OCI-LY7 (cell line): ENCODE results near the gene PHACTR1. TPM values are rescaled to one million over a fixed set of nuclear protein-coding genes. Genes with fewer than 3 reads are reported as not detected.

Experiments used
- BruUV-seq: library from RNA; stranded (reverse); fragments of 400-500 nt; replicated peaks from 2 replicates; lab custom pipeline; 2021; lab: Mats Ljungman, UMichigan
- CTCF ChIA-PET: fragments of 300-600 bp; sonication (Branson Sonifier 250); formaldehyde crosslinking; loops from one replicate; lab custom pipeline; 2022; ENCODE audit warnings: antibody characterized with exemption; ENCODE audit not compliant: unreplicated experiment; lab: Charles Lee
- POLR2A ChIA-PET: fragments of 300-600 bp; sonication (Branson Sonifier 250); formaldehyde crosslinking; loops from one replicate; lab custom pipeline; 2022; ENCODE audit warnings: antibody characterized with exemption; lab: Charles Lee
- DNase-seq: peaks from one replicate; pipeline ENCODE4 v3.0.0-alpha.2; 2015; ENCODE audit warnings: low spot score
- H2AFZ ChIP-seq: fragments of 200-600 bp; sonication (generic), shearing (Covaris generic); 2 replicates; pipeline ENCODE4 v1.6.1; 2014; ENCODE audit warnings: mild to moderate bottlenecking, antibody characterized with exemption, low read length, moderate library complexity
- H3K27ac ChIP-seq: fragments of 200-600 bp; sonication (generic); 2 replicates; pipeline ENCODE4 v1.5.1; 2014; ENCODE audit warnings: mixed run types, low read depth, mild to moderate bottlenecking, moderate library complexity, low read length, inconsistent platforms; ENCODE audit not compliant: poor library complexity, severe bottlenecking
- H3K36me3 ChIP-seq: fragments of 200-600 bp; sonication (generic); 2 replicates; pipeline ENCODE4 v1.6.1; 2014; ENCODE audit warnings: mild to moderate bottlenecking, antibody characterized with exemption, low read length, moderate library complexity, mixed read lengths; ENCODE audit not compliant: insufficient read depth
- H3K4me1 ChIP-seq: fragments of 200-600 bp; sonication (generic); 2 replicates; pipeline ENCODE4 v1.5.1; 2014; ENCODE audit warnings: mild to moderate bottlenecking, low read length; ENCODE audit not compliant: insufficient read depth, poor library complexity, severe bottlenecking
- H3K4me2 ChIP-seq: fragments of 200-600 bp; sonication (generic); 2 replicates; pipeline ENCODE4 v1.6.1; 2014; ENCODE audit warnings: mild to moderate bottlenecking, low read length
- H3K4me3 ChIP-seq: fragments of 200-600 bp; sonication (generic); 2 replicates; pipeline ENCODE4 v1.5.1; 2014; ENCODE audit warnings: mild to moderate bottlenecking, low read depth, low read length; ENCODE audit not compliant: poor library complexity, severe bottlenecking
- H3K79me2 ChIP-seq: fragments of 200-600 bp; sonication (generic); 2 replicates; pipeline ENCODE4 v1.6.1; 2016; ENCODE audit warnings: low read depth, mild to moderate bottlenecking, low read length, moderate library complexity, mixed read lengths; ENCODE audit not compliant: insufficient read depth
- H3K9me2 ChIP-seq: fragments of 200-600 bp; sonication (generic); 2 replicates; pipeline ENCODE4 v1.6.1; 2016; ENCODE audit warnings: mild to moderate bottlenecking, low read length, mixed read lengths; ENCODE audit not compliant: insufficient read depth
- H3K9me3 ChIP-seq: fragments of 200-600 bp; sonication (generic); 2 replicates; pipeline ENCODE4 v1.6.1; 2014; ENCODE audit warnings: mild to moderate bottlenecking, mixed run types, low read length, mixed read lengths
- H4K20me1 ChIP-seq: fragments of 200-600 bp; sonication (generic); 2 replicates; pipeline ENCODE4 v1.6.1; 2014; ENCODE audit warnings: mild to moderate bottlenecking, antibody characterized with exemption, low read length, moderate library complexity, mixed read lengths; ENCODE audit not compliant: insufficient read depth
- CTCF ChIP-seq: fragments of 200-600 bp; sonication (generic); conservative IDR thresholded peaks from 2 replicates; pipeline ENCODE4 v1.5.1; 2014; ENCODE audit warnings: mild to moderate bottlenecking, antibody characterized with exemption, low read length, moderate library complexity, mixed read lengths
- EZH2phosphoT487 ChIP-seq: fragments of 200-600 bp; sonication (generic); IDR thresholded peaks from 2 replicates; pipeline ENCODE4 v1.6.1; 2018; ENCODE audit warnings: low read depth, borderline replicate concordance, mild to moderate bottlenecking, mixed run types, antibody characterized with exemption, low read length, moderate library complexity, mixed read lengths
- intact Hi-C: fragments of 100-400 bp; cut with micrococcal nuclease; formaldehyde crosslinking; loops from one replicate; pipeline ENCODE4 v1.10.0; 2022; ENCODE audit not compliant: unreplicated experiment
- total RNA-seq, 2 experiments: library from RNA; depleted of rRNA in 1 of 2; stranded (reverse); fragments of >200 nt in 1 of 2; shearing (Covaris generic) in 1 of 2; gene quantifications; 2 replicates each; pipeline ENCODE4 v1.2.3, GENCODE V29; 2014 to 2022

Gene PHACTR1
- total RNA-seq, 2 experiments from 2014 or later = 25.1 to 46.6 TPM

- Histone ChIP-seq H3K9me2 (no peaks in the 10 kb centered on the region), H3K4me1 (no peaks in the 10 kb centered on the region), H3K36me3 (no peaks in the 10 kb centered on the region), H3K4me3 (no peak overlapping the region), H2AFZ (no peak overlapping the region), H3K4me2 (no peak overlapping the region), H3K27ac (no peak overlapping the region), H3K9me3 (no peaks in the 10 kb centered on the region), H3K79me2 (no peaks in the 10 kb centered on the region), H4K20me1 (no peaks in the 10 kb centered on the region)
- BruUV-seq = no TSS peak
- TF ChIP-seq EZH2phosphoT487 (no peak), CTCF (no peak)
- POLR2A ChIA-PET = no interaction called here
- intact Hi-C loops = no loop called here
- CTCF ChIA-PET = no interaction called here
- no peak for DNase-seq
These were observed 291.2 kb downstream of the PHACTR1 start for GRCh38 chr6:13007744-13008143.

- Histone ChIP-seq H2AFZ (no peak overlapping the region), H4K20me1 (no peaks in the 10 kb centered on the region), H3K4me3 (no peak overlapping the region), H3K9me3 (no peaks in the 10 kb centered on the region), H3K36me3 (no peaks in the 10 kb centered on the region), H3K9me2 (no peaks in the 10 kb centered on the region), H3K4me2 (no peak overlapping the region), H3K79me2 (no peaks in the 10 kb centered on the region), H3K27ac (no peak overlapping the region), H3K4me1 (no peaks in the 10 kb centered on the region)
- BruUV-seq = no TSS peak
- intact Hi-C loops = no loop called here
- POLR2A ChIA-PET = no interaction called here
- DNase-seq = no peak
- CTCF ChIA-PET = no interaction called here
- TF ChIP-seq CTCF (no peak), EZH2phosphoT487 (no peak)
These were observed 292.5 kb downstream of the PHACTR1 start for GRCh38 chr6:13009031-13009430.

GRCh38 chr6:13009461-13009860 is 292.9 kb downstream of the PHACTR1 start:
- Histone ChIP-seq H3K4me3 (no peak overlapping the region), H3K4me2 (no peak overlapping the region), H3K9me3 (no peaks in the 10 kb centered on the region), H3K79me2 (no peaks in the 10 kb centered on the region), H4K20me1 (no peaks in the 10 kb centered on the region), H2AFZ (no peak overlapping the region), H3K9me2 (no peaks in the 10 kb centered on the region), H3K36me3 (no peaks in the 10 kb centered on the region), H3K27ac (no peak overlapping the region), H3K4me1 (no peaks in the 10 kb centered on the region)
- POLR2A ChIA-PET = no interaction called here
- DNase-seq = no peak
- CTCF ChIA-PET = no interaction called here
- no peak for TF ChIP-seq CTCF
- no peak for TF ChIP-seq EZH2phosphoT487
- intact Hi-C loops = no loop called here
- BruUV-seq = no TSS peak
